Immature natural killer cell (primary cell): ENCODE data around the gene LIF. TPM values are rescaled to one million over a fixed set of nuclear protein-coding genes. Genes with fewer than 3 reads are reported as not detected.

ENCODE experiments used
- DNase-seq, 3 donors: peaks; one replicate each; pipeline ENCODE4 v3.0.0; 2022; ENCODE audit warnings: mixed read lengths in 1 of 3
- H3K27ac Mint-ChIP-seq, 6 donors: one replicate each; pipeline ENCODE4 v1.8.0; 2020; ENCODE audit warnings: mixed read lengths in 6 of 6, mild to moderate bottlenecking in 5 of 6, inconsistent platforms in 4 of 6, moderate library complexity in 3 of 6
- H3K27me3 Mint-ChIP-seq, 3 donors: one replicate each; pipeline ENCODE4 v1.8.0; 2020 to 2021; ENCODE audit warnings: low read depth in 3 of 3, mild to moderate bottlenecking in 3 of 3, mixed read lengths in 3 of 3, moderate library complexity in 3 of 3, inconsistent platforms in 1 of 3
- H3K36me3 Mint-ChIP-seq, 3 donors: one replicate each; pipeline ENCODE4 v1.8.0; 2020; ENCODE audit warnings: mixed read lengths in 3 of 3, inconsistent platforms in 2 of 3, mild to moderate bottlenecking in 2 of 3
- H3K4me1 Mint-ChIP-seq, 2 donors: one replicate each; pipeline ENCODE4 v1.8.0; 2020; ENCODE audit warnings: inconsistent platforms in 2 of 2, mild to moderate bottlenecking in 2 of 2, mixed read lengths in 2 of 2, moderate library complexity in 1 of 2
- H3K4me3 Mint-ChIP-seq, 5 donors: one replicate each; pipeline ENCODE4 v1.8.0; 2020; ENCODE audit warnings: mild to moderate bottlenecking in 5 of 5, mixed read lengths in 5 of 5, inconsistent platforms in 3 of 5, moderate library complexity in 3 of 5
- H3K9me3 Mint-ChIP-seq, 6 donors: one replicate each; pipeline ENCODE4 v1.8.0; 2020; ENCODE audit warnings: mild to moderate bottlenecking in 6 of 6, mixed read lengths in 6 of 6, inconsistent platforms in 4 of 6, moderate library complexity in 3 of 6
- polyA plus RNA-seq, 3 donors: library from polyadenylated mRNA; unstranded; fragments of 300-500 nt; fragmentation: Illumina TruSeq; gene quantifications; one replicate each; pipeline ENCODE4 v1.2.3, GENCODE V29; 2021

Gene LIF
- polyA plus RNA-seq, 3 donors from 2014 or later = 0.29 to 1.0 TPM; not detected in 1

DNA sequence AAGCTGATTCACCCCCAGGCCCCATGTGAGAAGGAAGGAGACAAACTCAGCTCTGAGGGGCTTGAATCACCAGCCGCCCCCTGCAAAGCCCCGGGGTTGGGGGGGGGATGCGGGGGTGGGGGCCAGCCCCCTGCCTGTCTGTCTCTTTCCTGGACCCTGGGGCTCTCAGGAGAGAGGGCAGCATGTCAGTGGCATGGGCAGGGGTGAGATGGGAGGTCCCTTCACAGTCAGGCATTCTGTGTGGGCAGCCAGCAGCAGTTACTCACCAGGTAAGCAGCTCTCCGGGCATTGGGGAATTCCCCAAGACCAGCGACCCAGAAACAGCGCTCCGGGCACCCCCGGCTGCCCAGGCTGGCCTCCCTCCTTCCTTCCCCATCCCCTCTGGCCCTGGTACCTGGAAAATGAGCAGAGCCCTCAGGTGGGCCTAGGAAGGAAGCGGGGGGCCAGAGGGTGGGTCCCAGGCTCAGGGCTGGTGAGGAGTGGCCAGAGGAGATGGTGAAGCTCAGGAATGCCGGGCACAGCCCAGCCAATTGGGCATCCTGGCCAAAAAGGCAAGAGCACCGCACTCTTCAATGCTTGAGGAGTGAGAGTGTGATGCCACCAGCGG is 4.2 kb upstream of the LIF start:
- Mint-ChIP-seq H3K9me3 (peaks cover 0 to 1% (median 0%) of the 10 kb centered on the region in 6 donors), H3K4me3 (no peak overlapping the region), H3K4me1 (peaks cover 29 to 45% of the 10 kb centered on the region in 2 donors), H3K27ac (no peak overlapping the region), H3K36me3 (no peaks in the 10 kb centered on the region), H3K27me3 (peaks cover 4 to 20% (median 8%) of the 10 kb centered on the region in 3 donors)
- DNase-seq = no peak

DNA sequence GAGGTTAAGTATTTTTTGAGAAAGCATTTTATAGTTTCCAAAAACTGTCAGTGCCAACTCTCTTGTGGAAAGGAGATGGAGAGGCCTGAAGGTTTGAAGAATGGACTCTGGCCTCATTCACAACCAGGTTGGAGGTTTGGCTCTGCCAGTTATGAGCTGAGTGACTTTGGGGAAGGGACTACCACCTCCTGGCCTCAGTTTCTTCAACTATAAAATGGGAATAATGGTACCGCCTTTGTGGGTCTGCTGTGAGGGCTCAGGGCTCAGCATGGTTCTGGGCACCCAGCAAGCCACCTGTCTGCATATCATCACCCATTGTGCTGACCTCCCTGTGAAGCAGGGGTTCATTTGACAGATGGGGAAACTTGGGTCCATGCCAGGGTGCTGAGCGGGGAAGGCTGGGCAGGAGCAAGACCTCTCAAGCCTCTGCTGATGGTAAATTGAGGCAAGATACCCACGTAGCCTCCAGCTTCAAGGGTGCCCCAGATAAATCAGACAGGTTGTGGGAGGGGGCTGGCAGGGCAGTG is 3.5 kb upstream of the LIF start:
- no peak for DNase-seq
- Mint-ChIP-seq H3K27ac (peak overlapping the region in 1 of 6 donors; percentile 26), H3K4me3 (no peak overlapping the region), H3K4me1 (peaks cover 32 to 51% of the 10 kb centered on the region in 2 donors), H3K36me3 (no peaks in the 10 kb centered on the region), H3K9me3 (no peaks in the 10 kb centered on the region), H3K27me3 (peaks cover 4 to 19% (median 8%) of the 10 kb centered on the region in 3 donors)

DNA sequence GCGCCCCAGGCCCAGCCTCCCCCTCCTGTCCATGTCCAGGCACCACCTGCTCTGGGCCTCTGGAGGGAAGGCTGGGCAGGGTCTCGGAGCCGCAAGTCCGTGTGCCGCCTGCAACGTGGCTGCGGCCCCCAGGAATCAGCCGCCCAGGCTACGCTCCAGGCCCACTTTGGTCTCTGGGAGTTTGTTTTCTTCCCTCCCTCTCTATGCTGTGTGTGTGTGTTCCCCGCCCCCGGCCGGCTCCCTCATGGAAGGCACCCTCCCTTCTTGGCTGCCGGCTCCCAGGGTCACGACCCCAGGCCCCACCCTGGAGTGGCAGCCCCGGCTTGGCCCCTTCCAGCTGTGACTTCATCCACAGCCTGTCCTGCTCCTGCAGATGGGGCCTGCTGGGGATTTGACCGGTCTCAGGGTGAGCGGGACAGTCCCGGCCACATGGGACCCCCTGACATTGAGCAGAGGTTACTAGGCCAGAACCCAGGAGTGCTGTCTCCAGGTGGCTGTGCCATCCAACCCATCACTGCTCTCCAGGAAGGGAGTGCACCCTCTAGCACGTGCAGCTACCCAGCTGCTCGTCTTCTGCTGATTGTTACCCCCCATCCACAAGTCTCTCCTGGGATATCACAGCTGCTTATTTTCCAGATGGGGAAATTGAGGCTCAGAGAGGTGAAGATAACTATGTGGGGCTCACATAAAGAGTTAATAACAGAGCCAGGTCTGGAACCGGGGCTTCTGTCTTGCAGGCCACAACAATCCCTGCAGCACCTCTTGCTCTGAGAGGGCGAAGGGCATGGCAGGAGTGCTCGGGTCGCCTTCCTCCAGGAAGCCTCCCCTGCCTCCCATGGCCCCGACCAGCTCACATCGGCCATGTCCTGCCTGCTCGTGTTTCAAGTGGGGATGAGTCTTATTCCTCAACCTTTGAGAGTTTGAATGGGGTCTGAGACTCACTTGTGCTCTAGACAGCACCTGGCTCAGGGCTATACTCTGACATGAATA is 2.8 kb upstream of the LIF start:
- peak overlapping the region in 1 of 6 donors; percentile 26 for H3K27ac Mint-ChIP-seq
- no peaks in the 10 kb centered on the region for H3K9me3 Mint-ChIP-seq
- peaks cover 4 to 20% (median 10%) of the 10 kb centered on the region in 3 donors for H3K27me3 Mint-ChIP-seq

DNA sequence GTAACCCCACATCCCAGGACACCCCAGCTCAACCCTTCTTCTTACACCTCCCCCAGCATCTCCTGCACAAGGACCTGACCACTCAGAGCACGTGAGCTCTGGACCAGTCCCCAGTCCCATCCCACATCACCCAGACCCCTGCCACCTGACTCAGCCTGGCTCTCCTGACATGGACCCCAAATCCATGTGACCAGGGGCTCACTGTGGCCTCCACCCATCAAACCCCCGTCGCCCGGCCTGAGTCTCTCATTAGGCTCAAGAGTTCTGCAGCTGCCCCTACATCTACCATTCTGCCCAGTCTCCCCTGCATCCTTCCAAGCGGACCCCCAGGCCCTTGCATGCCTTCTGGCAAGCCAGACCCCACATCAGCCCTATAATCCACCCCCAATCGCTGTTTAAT is 1.9 kb upstream of the LIF start:
- Mint-ChIP-seq H3K27ac (peak overlapping the region in 3 of 6 donors; percentile 19 to 83 (median 32)), H3K4me1 (peaks cover 35 to 58% of the 10 kb centered on the region in 2 donors), H3K27me3 (peaks cover 4 to 20% (median 10%) of the 10 kb centered on the region in 3 donors), H3K4me3 (peak overlapping the region in 3 of 5 donors; percentile 46 to 50 (median 47)), H3K9me3 (no peaks in the 10 kb centered on the region), H3K36me3 (no peaks in the 10 kb centered on the region)
- DNase-seq = no peak

More for the DNA sequence above, 2.8 kb upstream of the LIF start:
- Mint-ChIP-seq H3K4me1 (peaks cover 32 to 57% of the 10 kb centered on the region in 2 donors), H3K36me3 (no peaks in the 10 kb centered on the region), H3K4me3 (no peak overlapping the region)
- DNase-seq = no peak

DNA sequence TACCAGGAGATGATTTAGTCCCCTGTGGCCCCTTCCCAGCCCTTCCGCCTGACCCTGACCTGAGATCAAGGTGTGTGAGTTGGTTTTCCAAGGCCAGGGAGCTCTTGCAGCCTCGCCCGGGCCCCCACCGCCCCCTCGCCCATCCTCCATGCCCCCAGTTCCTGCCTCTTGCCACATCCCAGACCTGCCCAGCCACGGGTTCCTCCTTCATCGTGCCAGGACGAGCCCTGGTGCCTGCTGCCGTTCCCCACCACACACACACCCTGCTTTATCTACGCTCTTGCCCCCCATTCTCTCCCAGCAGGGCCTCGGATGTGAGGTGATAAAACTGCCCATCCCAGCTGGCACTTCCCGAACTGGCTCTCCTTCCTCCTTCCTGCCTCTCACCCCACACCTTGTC is 1.4 kb upstream of the LIF start:
- Mint-ChIP-seq H3K27ac (peak overlapping the region in 2 of 6 donors; percentile 19 to 34), H3K27me3 (peaks cover 4 to 20% (median 10%) of the 10 kb centered on the region in 3 donors), H3K4me1 (peaks cover 34 to 56% of the 10 kb centered on the region in 2 donors), H3K9me3 (no peaks in the 10 kb centered on the region), H3K4me3 (peak overlapping the region in 3 of 5 donors; percentile 46 to 50 (median 47)), H3K36me3 (no peaks in the 10 kb centered on the region)
- DNase-seq = no peak

DNA sequence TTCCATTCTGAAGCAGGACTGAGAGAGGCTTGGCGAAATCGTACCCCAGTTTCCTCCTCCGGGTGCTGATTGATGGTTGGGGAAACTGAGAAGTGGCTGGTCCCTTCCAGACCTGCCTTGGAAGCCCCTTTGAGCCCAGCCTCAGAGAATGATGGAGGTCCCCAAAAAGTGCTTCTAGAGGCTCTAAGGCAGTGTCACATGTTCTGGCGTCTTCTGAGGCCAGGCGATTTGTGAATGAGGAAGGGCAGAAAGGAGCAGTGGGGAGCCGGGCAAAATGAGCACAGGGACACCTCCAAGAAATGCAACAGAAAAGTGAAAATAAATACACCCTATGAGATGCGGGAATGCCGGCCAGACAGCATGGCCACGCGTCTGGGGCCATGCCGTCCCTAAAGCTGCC is 1.0 kb upstream of the LIF start:
- H3K27ac Mint-ChIP-seq = peak overlapping the region in 1 of 6 donors; percentile 34
- H3K9me3 Mint-ChIP-seq = no peaks in the 10 kb centered on the region
- DNase-seq = no peak
- H3K4me1 Mint-ChIP-seq = peaks cover 30 to 52% of the 10 kb centered on the region in 2 donors
- peak overlapping the region in 2 of 5 donors; percentile 50 to 70 for H3K4me3 Mint-ChIP-seq
- H3K27me3 Mint-ChIP-seq = peaks cover 6 to 20% (median 10%) of the 10 kb centered on the region in 3 donors
- H3K36me3 Mint-ChIP-seq = no peaks in the 10 kb centered on the region

DNA sequence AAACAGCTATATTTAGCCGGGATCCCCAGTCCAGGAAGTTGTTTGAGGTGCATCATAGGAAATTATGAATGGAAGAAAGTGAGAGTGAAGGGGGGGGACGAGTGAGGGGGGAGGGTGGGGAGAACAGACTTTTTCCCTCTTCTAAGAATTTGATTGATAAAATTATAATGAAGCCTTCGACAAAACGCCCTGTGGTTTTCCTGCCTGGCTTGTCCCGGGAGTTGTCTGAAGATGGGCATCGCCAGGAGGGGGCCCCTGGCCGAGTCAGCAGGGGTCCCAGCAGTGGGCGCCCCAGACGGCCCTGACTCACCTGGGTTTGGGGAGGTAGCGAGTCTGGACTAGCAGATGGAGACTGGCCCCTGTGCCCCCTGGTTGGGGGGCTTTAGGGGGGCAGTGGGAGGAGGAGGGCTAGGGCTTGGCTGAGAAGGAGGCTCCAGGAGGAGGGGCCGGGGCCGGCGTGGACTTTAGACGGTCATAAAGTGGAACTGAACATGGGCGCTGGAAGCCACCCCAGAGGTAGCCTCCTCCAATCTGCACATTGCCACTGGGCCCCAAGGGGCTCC is 336 bp upstream of the LIF start:
- H3K27me3 Mint-ChIP-seq = peaks cover 6 to 20% (median 10%) of the 10 kb centered on the region in 3 donors

DNA sequence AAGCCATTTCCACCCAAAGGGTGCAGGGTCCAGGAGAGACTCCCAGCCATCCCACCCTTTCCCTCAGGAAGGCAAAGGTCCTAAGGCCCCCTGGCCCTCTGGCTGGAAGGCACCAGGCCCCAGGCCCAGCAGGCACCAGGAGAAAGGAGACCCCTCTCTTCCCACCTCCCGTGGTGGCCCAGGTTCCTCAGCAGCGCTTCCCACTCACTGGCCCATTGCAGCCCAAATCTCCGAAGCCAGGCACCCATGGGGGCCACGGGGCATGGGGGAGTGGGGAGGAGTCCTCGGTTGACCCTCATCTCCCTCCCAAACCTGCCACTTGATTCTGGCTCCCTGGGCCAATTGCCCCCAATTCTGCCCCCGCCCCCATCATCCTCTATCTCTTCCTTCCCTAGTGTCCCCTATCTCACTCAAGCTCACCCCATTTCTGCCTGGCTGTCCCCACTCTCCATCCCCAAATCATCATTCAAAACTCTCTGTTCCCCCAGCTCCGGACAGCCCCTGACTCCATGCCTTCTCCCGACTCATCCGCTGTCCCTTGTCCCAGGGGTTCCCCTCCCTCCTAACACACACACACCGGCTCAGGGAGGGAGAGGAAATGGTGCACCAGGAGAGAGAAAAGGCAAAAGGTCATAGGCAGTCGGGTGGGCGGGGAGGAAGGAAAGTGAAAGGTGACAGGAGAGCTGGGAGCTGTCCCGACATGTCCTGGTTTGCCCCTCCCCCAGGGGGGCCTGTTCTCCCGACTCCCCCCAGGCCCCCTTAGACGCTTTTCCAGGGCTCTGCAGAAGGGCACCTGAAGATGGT is 1.2 kb downstream of the LIF start:
- Mint-ChIP-seq H3K27me3 (peaks cover 6 to 20% (median 12%) of the 10 kb centered on the region in 3 donors), H3K27ac (peak overlapping the region in 1 of 6 donors; percentile 62), H3K36me3 (no peaks in the 10 kb centered on the region), H3K4me3 (peak overlapping the region; percentile 52 to 86 (median 81)), H3K9me3 (no peaks in the 10 kb centered on the region), H3K4me1 (peaks cover 29 to 45% of the 10 kb centered on the region in 2 donors)
- DNase-seq = no peak

More for the DNA sequence above, 336 bp upstream of the LIF start:
- no peaks in the 10 kb centered on the region for H3K9me3 Mint-ChIP-seq
- no peak for DNase-seq
- no peaks in the 10 kb centered on the region for H3K36me3 Mint-ChIP-seq
- H3K27ac Mint-ChIP-seq = peak overlapping the region in 2 of 6 donors; percentile 45 to 66
- H3K4me1 Mint-ChIP-seq = peaks cover 29 to 45% of the 10 kb centered on the region in 2 donors
- H3K4me3 Mint-ChIP-seq = peak overlapping the region; percentile 50 to 76 (median 66)

DNA sequence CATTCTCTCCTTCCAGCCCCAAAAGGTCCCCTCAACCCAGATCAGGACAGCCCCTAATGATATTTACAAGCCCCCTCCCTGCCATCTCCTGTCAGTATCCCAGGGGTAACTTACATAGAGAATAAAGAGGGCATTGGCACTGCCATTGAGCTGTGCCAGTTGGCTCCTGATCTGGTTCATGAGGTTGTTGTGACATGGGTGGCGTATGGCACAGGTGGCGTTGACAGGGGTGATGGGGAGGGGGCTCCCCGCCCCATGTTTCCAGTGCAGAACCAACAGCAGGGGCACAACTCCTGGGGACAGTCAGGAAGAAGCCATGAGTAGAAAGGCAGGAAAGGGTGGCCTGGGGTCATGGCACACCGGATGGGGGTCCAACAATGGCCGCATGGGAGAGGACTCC is 1.9 kb downstream of the LIF start:
- DNase-seq = no peak
- peaks cover 6 to 22% (median 12%) of the 10 kb centered on the region in 3 donors for H3K27me3 Mint-ChIP-seq
- H3K9me3 Mint-ChIP-seq = no peaks in the 10 kb centered on the region
- peak overlapping the region in 4 of 5 donors; percentile 27 to 45 (median 40) for H3K4me3 Mint-ChIP-seq
- H3K4me1 Mint-ChIP-seq = peaks cover 29 to 45% of the 10 kb centered on the region in 2 donors
- no peaks in the 10 kb centered on the region for H3K36me3 Mint-ChIP-seq
- no peak overlapping the region for H3K27ac Mint-ChIP-seq

DNA sequence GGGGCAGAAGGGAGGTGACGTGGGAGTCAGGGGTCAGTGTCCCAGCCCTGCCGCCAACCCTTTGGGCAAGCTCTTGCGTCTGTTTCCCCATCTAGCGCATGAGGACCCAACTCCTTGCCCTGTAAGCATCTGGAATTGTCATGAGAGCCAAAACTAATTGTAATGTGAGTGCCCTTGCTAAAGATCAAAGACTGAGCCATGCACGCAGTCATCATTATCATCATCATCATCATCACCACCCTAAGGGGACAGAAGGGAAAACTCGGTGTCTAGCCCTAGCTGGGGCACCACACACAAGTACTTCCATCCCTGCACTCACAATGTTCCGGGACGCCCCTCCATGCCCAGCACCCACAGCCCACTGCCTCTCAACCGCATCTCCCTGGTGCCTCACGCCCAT is 2.5 kb downstream of the LIF start:
- Mint-ChIP-seq H3K4me3 (peak overlapping the region in 1 of 5 donors; percentile 38), H3K27ac (peak overlapping the region in 1 of 6 donors; percentile 36), H3K27me3 (peaks cover 6 to 23% (median 12%) of the 10 kb centered on the region in 3 donors), H3K36me3 (no peaks in the 10 kb centered on the region), H3K9me3 (no peaks in the 10 kb centered on the region), H3K4me1 (peaks cover 29 to 45% of the 10 kb centered on the region in 2 donors)
- DNase-seq = no peak

DNA sequence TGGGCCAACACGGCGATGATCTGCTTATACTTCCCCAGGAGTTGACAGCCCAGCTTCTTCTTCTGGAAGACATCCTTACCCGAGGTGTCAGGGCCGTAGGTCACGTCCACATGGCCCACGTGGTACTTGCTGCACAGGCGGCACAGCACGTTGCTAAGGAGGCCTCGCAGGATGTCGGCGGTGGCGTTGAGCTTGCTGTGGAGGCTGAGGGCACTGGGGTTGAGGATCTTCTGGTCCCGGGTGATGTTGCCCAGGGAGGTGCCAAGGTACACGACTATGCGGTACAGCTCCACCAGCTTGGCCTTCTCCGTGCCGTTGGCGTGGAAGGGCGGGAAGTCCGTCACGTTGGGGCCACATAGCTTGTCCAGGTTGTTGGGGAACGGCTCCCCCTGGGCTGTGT is 2.9 kb downstream of the LIF start:
- Mint-ChIP-seq H3K36me3 (no peaks in the 10 kb centered on the region), H3K27me3 (peaks cover 6 to 22% (median 12%) of the 10 kb centered on the region in 3 donors), H3K9me3 (no peaks in the 10 kb centered on the region), H3K4me1 (peaks cover 28 to 42% of the 10 kb centered on the region in 2 donors), H3K27ac (peak overlapping the region in 2 of 6 donors; percentile 28 to 36), H3K4me3 (no peak overlapping the region)
- no peak for DNase-seq

DNA sequence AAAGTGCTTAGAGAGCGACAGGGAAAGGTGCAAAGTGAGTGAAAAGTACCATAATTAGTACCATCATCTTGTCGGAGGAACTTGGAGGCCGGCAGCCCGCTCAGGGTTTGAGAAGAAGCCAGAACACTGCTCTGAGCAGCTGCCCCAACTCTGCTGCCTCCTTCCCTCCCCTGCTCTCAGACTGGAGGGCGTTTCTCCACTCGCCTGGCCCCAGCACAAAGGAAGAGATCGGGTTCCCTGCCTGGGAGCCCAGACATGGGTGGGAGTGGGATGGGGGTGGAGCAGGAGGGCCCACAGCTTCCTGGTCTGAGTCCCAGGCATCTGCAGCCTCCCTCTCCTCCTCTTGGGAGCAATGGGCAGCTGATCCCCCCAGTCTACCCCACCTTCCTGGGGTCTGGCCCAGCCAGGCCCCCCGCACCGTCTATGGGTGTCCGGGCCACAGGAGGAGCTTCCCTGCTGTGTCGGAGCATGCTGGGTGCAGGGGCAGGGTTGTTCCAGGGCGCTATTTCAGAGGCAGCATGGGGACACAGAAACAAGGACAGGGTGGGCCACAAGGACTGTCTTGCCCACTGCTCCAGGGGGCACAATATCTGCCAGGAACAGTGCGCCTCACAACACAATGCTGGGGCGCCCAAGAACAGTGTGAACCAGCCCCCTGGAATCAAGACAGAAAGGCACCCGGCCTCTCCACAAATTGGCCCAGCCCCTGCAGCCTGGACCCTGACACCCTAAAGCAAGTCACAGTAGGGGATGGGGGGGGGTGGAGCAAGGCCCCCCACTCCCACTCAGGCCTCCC is 4.8 kb downstream of the LIF start:
- no peaks in the 10 kb centered on the region for H3K36me3 Mint-ChIP-seq
- H3K9me3 Mint-ChIP-seq = no peaks in the 10 kb centered on the region
- peaks cover 12 to 23% of the 10 kb centered on the region in 2 donors for H3K4me1 Mint-ChIP-seq
- no peak overlapping the region for H3K4me3 Mint-ChIP-seq
- H3K27me3 Mint-ChIP-seq = peaks cover 2 to 13% (median 5%) of the 10 kb centered on the region in 3 donors
- no peak overlapping the region for H3K27ac Mint-ChIP-seq
- DNase-seq = no peak
